Upper lobe of left lung (tissue), 6 donors: ENCODE data around the gene BMP7. TPM values are rescaled to one million over a fixed set of nuclear protein-coding genes. Genes with fewer than 3 reads are reported as not detected.

ENCODE experiments used
- ATAC-seq, 2 donors: fragments of 200-7000 bp; cut with Tn5 transposase; one replicate each; pipeline ENCODE4 v1.9.1; 2022; ENCODE audit warnings: mild to moderate bottlenecking in 2 of 2, moderate library complexity in 2 of 2; ENCODE audit not compliant: low FRiP score in 2 of 2
- DNase-seq, 2 donors: peaks; one replicate each; pipeline ENCODE4 v3.0.0-alpha.2; 2019 to 2020
- H3K27ac ChIP-seq, 4 donors: fragments of 200-600 bp; sonication (generic); one replicate each; pipeline ENCODE4 v1.5.1; 2016 to 2019
- H3K27me3 ChIP-seq, 4 donors: fragments of 200-600 bp; sonication (generic); one replicate each; pipeline ENCODE4 v1.5.1; 2017 to 2019
- H3K36me3 ChIP-seq, 4 donors: fragments of 200-600 bp; sonication (generic); one replicate each; pipeline ENCODE4 v1.5.1; 2016 to 2019
- H3K4me1 ChIP-seq, 4 donors: fragments of 200-600 bp; sonication (generic); one replicate each; pipeline ENCODE4 v1.5.1; 2018 to 2019
- H3K4me3 ChIP-seq, 4 donors: fragments of 200-600 bp; sonication (generic); one replicate each; pipeline ENCODE4 v1.5.1; 2017 to 2019; ENCODE audit warnings: mild to moderate bottlenecking in 2 of 4, moderate library complexity in 1 of 4
- H3K9me3 ChIP-seq, 4 donors: fragments of 200-600 bp; sonication (generic); one replicate each; pipeline ENCODE4 v1.5.1; 2018 to 2019
- CTCF ChIP-seq, 6 experiments: fragments of 450-650 bp in 4 of 6; fragments of 200-600 bp in 2 of 6; sonication (generic) in 2 of 6; IDR thresholded peaks; one replicate each; pipeline ENCODE4 v1.5.1; 2016 to 2019; ENCODE audit warnings: antibody characterized with exemption in 6 of 6
- EP300 ChIP-seq, 4 donors: sonication (generic); formaldehyde crosslinking; IDR thresholded peaks; one replicate each; pipeline ENCODE4 v1.5.1; 2017; ENCODE audit warnings: antibody characterized with exemption in 4 of 4, control low read depth in 2 of 4
- POLR2A ChIP-seq, 4 donors: fragments of 450-650 bp; IDR thresholded peaks; one replicate each; pipeline ENCODE4 v1.5.1; 2016 to 2017; ENCODE audit warnings: antibody characterized with exemption in 4 of 4, mild to moderate bottlenecking in 2 of 4
- POLR2AphosphoS5 ChIP-seq, 2 donors: sonication (generic); formaldehyde crosslinking; IDR thresholded peaks; one replicate each; pipeline ENCODE4 v1.5.1; 2017; ENCODE audit warnings: antibody characterized with exemption in 2 of 2
- WGBS, 2 donors: methylation state at CpG; one replicate each; pipeline ENCODE4 v1.1.5; 2017 to 2018; 5-methylcytosine and 5-hydroxymethylcytosine counted together
- total RNA-seq, 6 donors: library from RNA; depleted of rRNA in 4 of 6; stranded (reverse); fragments of >200 nt in 4 of 6; gene quantifications; one replicate each; pipeline versions ENCODE4 v1.1.0 to v1.2.1, GENCODE V29; 2016 to 2021
- donor health status: DM: no; HTN: no; CAD: no; lungs with moderate emphysema.
- donor health status: DM: no; HTN: yes; CAD: no; lungs with severe emphysema.

The BMP7 gene
- total RNA-seq, 6 donors from 2014 or later: 0.30 to 4.0 (median 2.6) TPM; not detected in 1

GRCh38 chr20:57146155-57146554, 120.3 kb downstream of the BMP7 start:
- Histone ChIP-seq H3K4me3 (no peak overlapping the region), H3K4me1 (peaks cover 0 to 2% (median 0%) of the 10 kb centered on the region in 4 donors), H3K9me3 (no peaks in the 10 kb centered on the region), H3K27me3 (no peaks in the 10 kb centered on the region), H3K36me3 (no peaks in the 10 kb centered on the region), H3K27ac (no peak overlapping the region)
- ATAC-seq (no peak), DNase-seq (no peak)
- TF ChIP-seq CTCF (IDR thresholded peaks at IDR 0.05) (no peak), POLR2AphosphoS5 (IDR thresholded peaks at IDR 0.05) (no peak), EP300 (IDR thresholded peaks at IDR 0.05) (no peak), POLR2A (IDR thresholded peaks at IDR 0.05) (no peak)
- 94 to 98% methylated on average over 2 of the region's 2 CpGs for WGBS, 2 donors

- H3K36me3 ChIP-seq: no peaks in the 10 kb centered on the region
- H3K27me3 ChIP-seq: no peaks in the 10 kb centered on the region
- TF ChIP-seq EP300 (IDR thresholded peaks at IDR 0.05) (no peak), CTCF (IDR thresholded peaks at IDR 0.05) (no peak), POLR2AphosphoS5 (IDR thresholded peaks at IDR 0.05) (no peak), POLR2A (IDR thresholded peaks at IDR 0.05) (no peak)
- H3K4me3 ChIP-seq: no peak overlapping the region
- peaks cover 0 to 2% (median 0%) of the 10 kb centered on the region in 4 donors for H3K4me1 ChIP-seq
- no peaks in the 10 kb centered on the region for H3K9me3 ChIP-seq
- WGBS, 2 donors: 83 to 86% methylated on average over 8 of the region's 8 CpGs
- ATAC-seq: no peak
- no peak for DNase-seq
- no peak overlapping the region for H3K27ac ChIP-seq
Measured at GRCh38 chr20:57145089-57145631, 121.3 kb downstream of the BMP7 start.

- no peaks in the 10 kb centered on the region for H3K27me3 ChIP-seq
- 81 to 83% methylated on average over 9 of the region's 9 CpGs for WGBS, 2 donors
- H3K4me3 ChIP-seq: no peak overlapping the region
- no peaks in the 10 kb centered on the region for H3K36me3 ChIP-seq
- no peak for TF ChIP-seq EP300 (IDR thresholded peaks at IDR 0.05)
- TF ChIP-seq CTCF (IDR thresholded peaks at IDR 0.05): no peak
- ATAC-seq: no peak
- H3K27ac ChIP-seq: no peak overlapping the region
- H3K9me3 ChIP-seq: no peaks in the 10 kb centered on the region
- H3K4me1 ChIP-seq: peaks cover 0 to 2% (median 0%) of the 10 kb centered on the region in 4 donors
- no peak for DNase-seq
Measured at GRCh38 chr20:57143173-57143572, 123.3 kb downstream of the BMP7 start.

- DNase-seq (no peak), ATAC-seq (no peak)
- Histone ChIP-seq H3K27me3 (no peaks in the 10 kb centered on the region), H3K27ac (no peak overlapping the region), H3K9me3 (no peaks in the 10 kb centered on the region), H3K4me3 (no peak overlapping the region), H3K36me3 (no peaks in the 10 kb centered on the region), H3K4me1 (peaks cover 0 to 2% (median 0%) of the 10 kb centered on the region in 4 donors)
- TF ChIP-seq EP300 (IDR thresholded peaks at IDR 0.05) (no peak), CTCF (IDR thresholded peaks at IDR 0.05) (no peak), POLR2A (IDR thresholded peaks at IDR 0.05) (no peak), POLR2AphosphoS5 (IDR thresholded peaks at IDR 0.05) (no peak)
- WGBS, 2 donors: 54 to 74% methylated on average over 5 to 12 of the region's 12 CpGs
Measured at GRCh38 chr20:57142667-57143066, 123.8 kb downstream of the BMP7 start.

- no peak for DNase-seq
- Histone ChIP-seq H3K4me3 (no peak overlapping the region), H3K4me1 (peaks cover 0 to 2% (median 0%) of the 10 kb centered on the region in 4 donors), H3K9me3 (no peaks in the 10 kb centered on the region), H3K27me3 (no peaks in the 10 kb centered on the region), H3K36me3 (no peaks in the 10 kb centered on the region), H3K27ac (no peak overlapping the region)
- 71 to 78% methylated on average over 1 of the region's 1 CpG for WGBS, 2 donors
- no peak for TF ChIP-seq CTCF (IDR thresholded peaks at IDR 0.05)
- ATAC-seq: no peak
Measured at GRCh38 chr20:57141492-57141891, 124.9 kb downstream of the BMP7 start.
